ENCODE results near the gene TRIM50. TPM values are rescaled to one million over a fixed set of nuclear protein-coding genes. Genes with fewer than 3 reads are reported as not detected.
"Not testable (repeated sequence)": the region's sequence is repeated elsewhere in the genome, so short reads cannot be mapped to it uniquely, and the experiment has no call there.

The TRIM50 gene
- total RNA-seq (not detected), total RNA-seq (0 to 0.23 reads per million in 2 donors)

DNA sequence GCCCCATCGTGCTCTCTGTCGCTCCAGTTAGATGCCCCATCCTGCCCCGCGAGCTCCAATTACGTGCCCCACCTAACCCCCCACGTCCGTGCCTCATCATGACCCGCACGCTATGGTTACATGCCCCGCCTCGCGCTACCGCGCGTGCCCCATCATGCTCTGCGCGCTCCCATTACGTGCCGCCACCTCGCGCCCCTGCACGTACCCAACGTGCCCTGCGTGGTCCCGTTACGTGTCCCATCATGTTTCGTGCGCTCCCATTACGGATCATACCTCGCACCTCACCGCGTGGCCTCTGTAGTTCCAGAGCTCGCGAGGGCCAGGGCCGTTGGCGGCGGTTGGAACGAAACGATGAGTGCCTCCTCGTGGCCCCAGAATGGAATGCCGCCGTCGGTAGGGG, at the start of gene TRIM50, which contains the start of gene FKBP6:
TSS of gene TRIM50 (minus strand) at position 161 of the 400 bp plus-strand sequence. CDS start 3,295 bp downstream, outside the sequence.
TSS of gene FKBP6 (plus strand) at position 240 of the 400 bp plus-strand sequence. CDS start 268 bp downstream, outside the sequence.
- H3K36me3 Mint-ChIP-seq (ENCODE audit: low read depth); H3K27ac Mint-ChIP-seq; ATAC-seq; H3K9me3 ChIP-seq (ENCODE audit: control insufficient read depth, low read length, poor library complexity, severe bottlenecking); H3K4me3 Mint-ChIP-seq; DNase-seq: not testable (repeated sequence)
- Mint-ChIP-seq H3K27me3 (peaks cover 11% of the 10 kb centered on the region), H3K4me1 (peaks cover 11% of the 10 kb centered on the region)

DNA sequence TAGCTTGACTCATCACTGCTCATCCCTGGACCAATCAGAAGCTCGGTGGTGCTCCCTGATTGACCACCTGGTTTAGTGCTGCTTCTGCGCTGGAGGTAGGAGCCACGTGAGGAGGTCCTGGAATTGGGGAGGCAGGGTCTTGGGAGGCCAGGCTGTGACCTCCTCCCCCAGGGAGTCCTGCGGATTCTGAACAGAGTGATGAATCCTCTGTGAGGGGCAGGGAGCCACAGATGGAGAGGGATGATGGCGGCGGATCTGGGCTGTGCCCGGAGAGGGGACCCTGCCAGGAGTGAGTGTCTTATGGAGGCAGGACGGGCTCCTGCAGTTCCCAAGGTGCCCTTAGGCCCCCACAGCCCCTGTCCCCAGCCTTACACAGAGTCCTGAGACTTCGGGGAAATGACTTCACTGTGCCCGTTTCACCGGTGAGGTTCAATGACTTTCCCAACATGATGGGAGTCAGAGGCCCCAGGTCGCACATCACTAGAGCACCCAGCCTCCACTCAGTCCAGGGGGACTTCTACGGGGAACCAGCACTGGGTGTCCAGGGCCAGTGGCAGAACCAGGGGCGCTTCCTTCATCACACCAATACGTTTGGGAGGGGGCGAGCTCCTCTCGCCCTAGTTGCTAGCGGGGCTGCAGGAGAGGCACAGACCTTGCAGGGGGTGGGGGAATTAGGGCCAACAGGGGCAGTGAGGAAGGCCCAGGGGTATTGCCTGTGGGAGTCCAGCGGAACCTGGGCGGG, 49.0 kb upstream of the TRIM50 start:
- H3K9me3 ChIP-seq (ENCODE audit: control insufficient read depth, low read length, poor library complexity, severe bottlenecking): no peaks in the 10 kb centered on the region
- peaks cover 28% of the 10 kb centered on the region for H3K27me3 Mint-ChIP-seq
- H3K36me3 Mint-ChIP-seq (ENCODE audit: low read depth): no peaks in the 10 kb centered on the region
- no peak for DNase-seq
- no peak overlapping the region for H3K4me3 Mint-ChIP-seq
- H3K4me1 Mint-ChIP-seq: no peaks in the 10 kb centered on the region
- no peak overlapping the region for H3K27ac Mint-ChIP-seq
- ATAC-seq: no peak

DNA sequence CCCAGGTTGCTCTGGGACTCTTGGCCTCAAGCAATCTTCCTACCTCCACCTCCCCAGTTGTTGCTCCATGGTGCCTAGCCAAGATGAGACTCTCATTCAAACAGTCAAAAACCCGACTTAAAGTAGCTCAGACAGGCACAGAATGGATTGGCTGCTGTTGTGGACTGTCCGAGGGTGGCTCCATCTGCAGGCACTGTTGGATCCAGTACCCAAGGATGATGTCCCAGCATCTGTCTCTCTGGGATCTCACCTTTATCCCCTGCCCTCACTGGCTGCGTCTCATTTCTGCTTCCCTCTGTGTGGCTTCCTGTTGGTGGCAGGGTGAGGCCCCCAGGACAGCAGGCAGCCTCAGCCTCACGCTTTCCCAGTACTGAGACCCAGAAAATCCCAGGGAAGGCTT, 48.4 kb upstream of the TRIM50 start:
- not testable (repeated sequence) for H3K27ac Mint-ChIP-seq; DNase-seq; H3K4me3 Mint-ChIP-seq; ATAC-seq; H3K4me1 Mint-ChIP-seq; H3K36me3 Mint-ChIP-seq (ENCODE audit: low read depth); H3K9me3 ChIP-seq (ENCODE audit: control insufficient read depth, low read length, poor library complexity, severe bottlenecking)
- H3K27me3 Mint-ChIP-seq: peaks cover 28% of the 10 kb centered on the region

DNA sequence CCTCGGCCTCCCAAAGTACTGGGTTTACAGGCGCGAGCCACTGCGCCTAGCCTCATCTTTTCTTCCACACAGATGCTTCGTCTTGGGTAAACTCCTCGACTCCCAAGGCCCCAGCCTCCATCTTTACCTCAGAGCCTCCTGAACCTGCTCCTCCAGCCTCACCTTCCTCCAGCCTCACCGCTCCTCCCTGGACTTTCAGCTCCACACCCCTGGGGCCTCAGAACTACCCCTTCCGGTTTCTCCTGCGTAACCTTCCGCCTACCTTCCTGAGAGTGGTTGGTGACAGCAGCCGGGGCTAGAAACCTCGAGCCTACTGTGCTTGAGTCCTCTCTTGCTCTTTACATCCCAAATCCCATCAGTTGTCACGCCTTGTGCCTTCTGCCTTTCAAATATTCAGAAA, 45.9 kb upstream of the TRIM50 start:
- H3K27ac Mint-ChIP-seq: peak overlapping the region; percentile 11
- H3K27me3 Mint-ChIP-seq: peaks cover 38% of the 10 kb centered on the region
- H3K4me3 Mint-ChIP-seq: no peak overlapping the region
- peaks cover 2% of the 10 kb centered on the region for H3K36me3 Mint-ChIP-seq (ENCODE audit: low read depth)
- ATAC-seq (no peak), DNase-seq (no peak)
- no peaks in the 10 kb centered on the region for H3K9me3 ChIP-seq (ENCODE audit: control insufficient read depth, low read length, poor library complexity, severe bottlenecking)
- H3K4me1 Mint-ChIP-seq: peaks cover 3% of the 10 kb centered on the region

DNA sequence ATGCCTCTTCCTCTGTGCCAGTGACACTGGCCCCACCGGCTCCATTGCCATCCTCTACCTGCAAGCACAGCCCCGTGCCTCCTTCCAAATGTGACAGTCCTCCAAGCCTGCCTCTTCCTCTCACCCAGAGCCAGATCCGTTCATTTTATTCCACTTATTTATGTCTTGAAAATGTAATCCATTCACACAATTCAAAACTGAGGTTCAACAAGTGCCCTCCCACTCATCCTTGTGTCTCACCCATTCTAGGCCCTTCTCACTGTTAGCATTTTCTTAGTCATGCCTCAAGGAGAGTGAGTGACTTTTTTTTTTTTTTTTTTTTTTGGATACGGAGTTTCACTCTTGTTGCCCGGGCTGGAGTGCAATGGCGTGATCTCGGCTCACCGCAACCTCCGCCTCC, 41.7 kb upstream of the TRIM50 start:
- Mint-ChIP-seq H3K4me3 (no peak overlapping the region), H3K36me3 (ENCODE audit: low read depth) (peaks cover 2% of the 10 kb centered on the region)
- ATAC-seq: no peak

GRCh38 chr7:73369009-73369408, 41.1 kb upstream of the TRIM50 start:
- ATAC-seq: no peak
- peaks cover 18% of the 10 kb centered on the region for H3K27me3 Mint-ChIP-seq
- H3K36me3 Mint-ChIP-seq (ENCODE audit: low read depth): peaks cover 2% of the 10 kb centered on the region
- H3K4me1 Mint-ChIP-seq: peaks cover 3% of the 10 kb centered on the region
- no peak overlapping the region for H3K4me3 Mint-ChIP-seq
- no peaks in the 10 kb centered on the region for H3K9me3 ChIP-seq (ENCODE audit: control insufficient read depth, low read length, poor library complexity, severe bottlenecking)
- DNase-seq: no peak
- no peak overlapping the region for H3K27ac Mint-ChIP-seq

More for the DNA sequence above, 41.7 kb upstream of the TRIM50 start:
- H3K9me3 ChIP-seq (ENCODE audit: control insufficient read depth, low read length, poor library complexity, severe bottlenecking): no peaks in the 10 kb centered on the region
- no peak overlapping the region for H3K27ac Mint-ChIP-seq
- DNase-seq: no peak
- peaks cover 3% of the 10 kb centered on the region for H3K4me1 Mint-ChIP-seq
- peaks cover 24% of the 10 kb centered on the region for H3K27me3 Mint-ChIP-seq

DNA sequence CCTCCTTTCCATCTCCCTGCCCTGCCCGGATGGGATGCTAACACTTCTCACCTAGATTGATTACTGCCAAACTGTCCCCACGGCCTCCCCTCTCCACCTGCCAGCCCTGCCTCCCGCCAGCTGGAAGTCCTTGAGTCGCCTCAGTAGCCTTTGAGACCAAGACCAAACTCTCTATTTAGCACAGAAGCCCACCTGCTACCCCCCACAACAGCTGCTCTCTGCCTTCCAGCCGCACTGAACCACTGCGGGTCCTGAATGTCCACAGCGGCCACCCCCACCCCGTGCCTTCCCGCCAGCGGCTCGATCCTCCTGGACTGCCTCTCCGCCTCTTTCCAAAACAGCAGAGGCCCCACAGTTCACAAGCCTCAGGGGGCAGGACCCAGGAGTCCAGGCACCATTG, 39.1 kb upstream of the TRIM50 start:
- H3K27me3 Mint-ChIP-seq: peaks cover 24% of the 10 kb centered on the region
- no peaks in the 10 kb centered on the region for H3K9me3 ChIP-seq (ENCODE audit: control insufficient read depth, low read length, poor library complexity, severe bottlenecking)
- no peak overlapping the region for H3K27ac Mint-ChIP-seq
- ATAC-seq (no peak), DNase-seq (no peak)
- H3K4me3 Mint-ChIP-seq: no peak overlapping the region
- peaks cover 4% of the 10 kb centered on the region for H3K36me3 Mint-ChIP-seq (ENCODE audit: low read depth)
- peaks cover 3% of the 10 kb centered on the region for H3K4me1 Mint-ChIP-seq

- no peak for DNase-seq
- no peak overlapping the region for H3K4me3 Mint-ChIP-seq
- peaks cover 3% of the 10 kb centered on the region for H3K4me1 Mint-ChIP-seq
- peaks cover 4% of the 10 kb centered on the region for H3K36me3 Mint-ChIP-seq (ENCODE audit: low read depth)
- no peak overlapping the region for H3K27ac Mint-ChIP-seq
- peaks cover 28% of the 10 kb centered on the region for H3K27me3 Mint-ChIP-seq
- ATAC-seq: no peak
- H3K9me3 ChIP-seq (ENCODE audit: control insufficient read depth, low read length, poor library complexity, severe bottlenecking): no peaks in the 10 kb centered on the region
These were observed 38.2 kb upstream of the TRIM50 start for GRCh38 chr7:73366127-73366526.

DNA sequence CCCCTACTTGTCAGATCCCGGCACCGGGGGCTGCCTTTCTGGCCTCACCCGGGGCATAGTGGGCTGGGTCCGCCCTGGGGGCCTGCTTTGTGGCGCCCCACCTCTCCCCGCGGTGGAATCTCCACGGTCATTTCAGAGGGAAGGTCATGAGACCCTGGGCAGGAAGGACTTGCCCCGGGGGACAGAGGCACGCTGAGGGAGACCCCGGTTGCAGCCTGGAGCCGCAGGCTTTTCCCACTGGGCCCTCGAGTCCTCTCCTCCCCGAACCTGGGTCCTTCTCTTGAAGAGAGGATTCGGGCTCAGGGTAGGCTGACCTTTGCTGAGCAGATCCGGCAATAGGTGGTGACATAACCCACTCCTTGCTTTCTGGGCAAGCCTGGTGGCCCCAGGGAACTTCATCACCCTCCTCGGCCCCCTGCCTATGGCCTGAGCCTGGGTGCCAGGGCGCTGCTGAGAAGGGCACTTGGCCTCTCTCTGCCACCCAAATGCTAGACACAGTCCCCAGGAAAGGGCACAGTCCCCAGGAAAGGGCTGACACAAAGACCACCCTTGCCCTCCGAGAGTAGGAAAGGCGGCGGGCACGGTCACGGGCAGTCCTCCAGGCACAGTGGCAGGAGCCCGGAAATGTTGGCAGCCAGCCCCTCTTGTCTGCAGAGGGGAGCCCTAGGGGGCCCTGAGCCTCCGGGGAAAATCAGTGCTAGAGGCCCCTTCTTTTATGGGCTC, 36.3 kb upstream of the TRIM50 start:
- ATAC-seq (no peak), DNase-seq (no peak)
- no peak overlapping the region for H3K27ac Mint-ChIP-seq

GRCh38 chr7:73363225-73364005, 35.5 kb upstream of the TRIM50 start:
- peak overlapping the region; percentile 29 for H3K27ac Mint-ChIP-seq

More for the DNA sequence above, 36.3 kb upstream of the TRIM50 start:
- Mint-ChIP-seq H3K36me3 (ENCODE audit: low read depth) (peaks cover 4% of the 10 kb centered on the region), H3K27me3 (peaks cover 36% of the 10 kb centered on the region), H3K4me1 (no peaks in the 10 kb centered on the region), H3K4me3 (no peak overlapping the region)
- no peaks in the 10 kb centered on the region for H3K9me3 ChIP-seq (ENCODE audit: control insufficient read depth, low read length, poor library complexity, severe bottlenecking)

DNA sequence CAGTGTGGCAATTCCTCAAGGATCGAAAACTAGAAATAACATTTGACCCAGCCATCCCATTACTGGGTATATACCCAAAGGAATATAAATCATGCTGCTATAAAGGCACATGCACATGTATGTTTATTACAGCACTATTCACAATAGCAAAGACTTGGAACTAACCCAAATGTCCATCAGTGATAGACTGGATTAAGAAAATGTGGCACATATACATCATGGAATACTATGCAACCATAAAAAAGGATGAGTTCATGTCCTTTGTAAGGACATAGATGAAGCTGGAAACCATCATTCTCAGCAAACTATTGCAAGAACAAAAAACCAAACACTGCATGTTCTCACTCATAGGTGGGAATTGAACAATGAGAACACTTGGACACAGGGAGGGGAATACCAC, 32.7 kb upstream of the TRIM50 start:
- not testable (repeated sequence) for ATAC-seq; H3K9me3 ChIP-seq (ENCODE audit: control insufficient read depth, low read length, poor library complexity, severe bottlenecking); H3K27ac Mint-ChIP-seq; H3K4me1 Mint-ChIP-seq; H3K36me3 Mint-ChIP-seq (ENCODE audit: low read depth); H3K4me3 Mint-ChIP-seq; DNase-seq
- peaks cover 34% of the 10 kb centered on the region for H3K27me3 Mint-ChIP-seq

More at GRCh38 chr7:73363225-73364005, 35.5 kb upstream of the TRIM50 start:
- peaks cover 4% of the 10 kb centered on the region for H3K36me3 Mint-ChIP-seq (ENCODE audit: low read depth)
- DNase-seq: no peak
- peaks cover 33% of the 10 kb centered on the region for H3K27me3 Mint-ChIP-seq
- H3K4me3 Mint-ChIP-seq: no peak overlapping the region
- no peak for ATAC-seq
- H3K9me3 ChIP-seq (ENCODE audit: control insufficient read depth, low read length, poor library complexity, severe bottlenecking): no peaks in the 10 kb centered on the region
- no peaks in the 10 kb centered on the region for H3K4me1 Mint-ChIP-seq

GRCh38 chr7:73359746-73360375, 32.0 kb upstream of the TRIM50 start:
- Mint-ChIP-seq H3K4me1 (no peaks in the 10 kb centered on the region), H3K27ac (no peak overlapping the region), H3K27me3 (peaks cover 38% of the 10 kb centered on the region)

More at GRCh38 chr7:73359746-73360375, 32.0 kb upstream of the TRIM50 start:
- no peak for ATAC-seq
- DNase-seq: no peak
- no peaks in the 10 kb centered on the region for H3K9me3 ChIP-seq (ENCODE audit: control insufficient read depth, low read length, poor library complexity, severe bottlenecking)
- Mint-ChIP-seq H3K4me3 (no peak overlapping the region), H3K36me3 (ENCODE audit: low read depth) (peaks cover 4% of the 10 kb centered on the region)

Data from T-helper 17 cell (primary cell).